NOMO-1 treated with dmso at 0.1 percent for 144 hours (cell line): Measurements from ENCODE around the gene CLSTN1.

Source experiments
- DNase-seq: peaks from one replicate; lab custom pipeline; 2025; ENCODE audit not compliant: unreplicated experiment; lab: John Stamatoyannopoulos, UW

Gene CLSTN1

DNA sequence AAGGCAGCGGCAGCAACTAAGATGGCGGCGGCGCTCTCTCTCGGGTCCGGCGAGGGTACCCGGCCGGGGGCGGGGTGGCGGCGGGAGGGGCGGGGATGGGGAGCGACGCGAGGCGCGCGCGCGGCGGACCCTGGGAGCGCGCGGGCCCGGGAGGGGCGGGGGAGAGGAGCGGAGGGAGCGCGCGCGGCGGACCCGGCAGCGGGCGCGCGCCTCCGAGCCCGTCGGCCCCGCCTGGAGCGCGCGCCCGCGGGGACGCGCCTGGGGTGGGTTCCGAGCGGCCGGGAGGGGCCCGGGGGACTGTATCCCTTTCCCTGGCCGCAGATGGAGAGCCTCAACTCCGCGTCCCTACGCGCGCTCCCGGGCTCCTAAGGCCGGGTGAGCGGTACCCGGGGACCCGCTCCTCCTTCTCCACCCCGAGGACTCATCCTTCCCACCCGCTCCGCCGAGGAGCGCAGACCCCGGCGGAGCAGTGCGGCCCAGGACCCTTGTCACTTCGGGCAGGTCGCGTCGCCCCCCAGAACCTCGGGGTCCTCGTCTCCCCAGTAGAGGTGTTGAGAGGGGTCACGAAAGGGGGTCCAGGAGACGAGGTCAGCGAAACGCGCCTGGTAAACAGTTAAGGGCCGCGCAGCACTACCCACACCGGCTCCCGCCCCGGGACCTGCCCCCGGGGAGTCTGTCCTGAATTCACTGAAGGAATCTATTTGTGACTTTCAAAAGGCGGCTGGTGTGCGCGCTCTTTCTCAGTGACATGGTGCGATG is at the start of gene CLSTN1:
CLSTN1 (minus strand) TSS at position 23 of the 759 bp plus-strand sequence. CDS start 232 bp downstream, outside the sequence.
- peak; percentile 71 for DNase-seq

DNA sequence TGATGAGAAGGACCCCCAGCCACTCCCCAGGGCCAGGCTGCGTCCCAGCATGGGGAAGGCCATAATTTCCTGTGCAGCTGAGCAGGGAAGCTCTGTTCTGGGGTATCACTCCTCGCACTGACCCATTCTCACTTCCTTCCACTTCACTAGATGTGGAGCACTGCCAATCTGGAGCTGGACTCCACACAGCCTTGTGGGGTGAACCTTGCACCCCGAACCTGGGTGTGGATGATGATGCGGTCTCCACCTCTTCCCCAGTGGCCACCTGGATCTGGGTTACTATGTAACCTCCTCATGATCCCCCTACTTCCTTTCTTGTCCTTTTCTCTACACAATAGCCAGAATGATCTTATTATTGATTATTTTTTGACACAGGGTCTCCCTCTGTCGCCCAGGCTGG is 49.6 kb upstream of the CLSTN1 start:
- DNase-seq: no peak

DNA sequence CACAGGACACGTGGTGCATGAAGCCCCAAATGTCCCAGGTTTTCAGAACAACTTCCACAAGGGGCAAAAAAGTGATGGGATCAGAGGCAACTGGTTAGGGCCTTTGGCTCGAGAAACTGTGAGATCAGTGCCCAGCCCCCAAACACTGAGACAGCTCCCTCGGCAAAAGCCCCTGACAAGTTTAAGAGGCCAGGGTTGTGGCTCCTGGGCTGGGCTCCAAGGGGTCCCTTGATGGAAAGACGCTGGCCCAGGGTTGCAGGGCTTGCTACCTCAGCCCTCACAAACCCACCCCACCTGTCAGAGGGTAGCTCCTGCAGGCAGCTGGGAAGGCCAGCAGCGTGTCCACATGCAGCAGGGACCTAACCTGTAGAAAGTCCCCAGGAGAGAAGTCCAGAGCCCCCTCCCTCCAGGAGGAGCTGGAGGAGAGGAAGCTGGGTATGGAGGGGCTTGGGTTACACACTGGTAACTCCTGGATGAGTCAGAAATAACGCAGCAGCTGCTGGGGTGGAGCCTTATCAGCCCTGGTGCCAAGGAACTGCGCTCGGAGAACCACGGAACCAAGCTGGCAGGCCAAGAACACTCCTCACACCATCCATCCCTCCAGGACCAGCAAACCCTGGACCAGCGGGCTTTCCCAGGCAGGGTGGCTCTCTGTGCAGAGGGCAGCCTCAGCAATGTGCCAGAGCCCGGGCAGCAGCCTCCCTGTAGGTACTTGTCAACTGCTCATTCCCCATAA is 48.8 kb upstream of the CLSTN1 start:
- no peak for DNase-seq

DNA sequence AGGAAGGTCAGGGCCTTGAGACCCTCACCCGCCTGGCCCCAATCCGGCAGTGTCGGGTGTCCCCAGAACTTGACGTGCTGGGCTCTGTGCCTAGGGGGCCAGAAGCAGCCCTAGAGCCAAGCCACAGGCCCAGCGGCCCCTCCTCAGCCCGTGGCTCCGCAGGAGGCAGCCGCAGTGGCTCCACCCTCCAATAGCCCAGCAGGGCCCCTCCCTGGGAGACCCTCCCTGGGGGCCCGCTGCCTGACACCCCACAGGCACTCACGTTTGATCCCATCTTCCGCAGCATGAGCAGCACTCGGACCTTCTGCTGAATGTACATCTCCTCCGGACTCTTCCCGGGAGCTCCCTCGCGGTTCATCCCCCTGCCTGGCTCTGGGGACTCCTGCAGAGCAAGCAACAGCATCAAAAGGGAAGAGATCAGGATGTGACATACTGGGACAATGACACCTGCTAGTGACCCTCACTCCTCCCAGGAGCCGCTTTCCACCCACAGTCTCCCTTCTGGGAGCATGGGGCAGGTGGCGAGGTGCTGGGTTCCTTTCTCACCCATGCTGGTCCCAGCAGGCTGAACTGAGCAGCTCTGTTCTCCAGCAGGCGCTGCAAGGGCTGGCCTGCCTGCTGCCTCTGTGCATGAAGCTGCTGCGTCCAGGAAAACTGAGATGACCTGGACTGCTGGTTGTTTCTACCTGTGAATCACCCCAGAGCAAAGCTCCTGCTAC is 48.1 kb upstream of the CLSTN1 start:
- no peak for DNase-seq

DNA sequence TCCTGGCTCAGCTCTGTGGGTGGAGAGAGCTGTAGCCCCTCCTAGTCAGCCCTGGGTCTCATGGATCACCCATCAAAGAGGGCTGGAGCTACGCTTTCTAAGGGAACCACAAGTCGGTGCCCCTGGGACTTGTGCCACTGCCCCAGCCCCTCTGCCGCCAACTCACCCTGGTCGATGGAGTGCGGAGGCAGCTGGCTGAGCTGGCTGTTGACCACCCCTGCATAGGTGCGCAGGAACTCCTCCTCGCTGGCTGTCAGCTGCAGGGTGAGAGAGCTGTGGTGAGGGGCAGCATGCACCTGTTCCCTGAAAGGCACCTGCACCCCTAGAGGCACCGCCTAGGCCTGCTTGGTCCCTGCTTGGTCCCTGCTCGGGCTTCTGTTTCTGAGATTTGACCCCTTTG is 47.3 kb upstream of the CLSTN1 start:
- DNase-seq: no peak

DNA sequence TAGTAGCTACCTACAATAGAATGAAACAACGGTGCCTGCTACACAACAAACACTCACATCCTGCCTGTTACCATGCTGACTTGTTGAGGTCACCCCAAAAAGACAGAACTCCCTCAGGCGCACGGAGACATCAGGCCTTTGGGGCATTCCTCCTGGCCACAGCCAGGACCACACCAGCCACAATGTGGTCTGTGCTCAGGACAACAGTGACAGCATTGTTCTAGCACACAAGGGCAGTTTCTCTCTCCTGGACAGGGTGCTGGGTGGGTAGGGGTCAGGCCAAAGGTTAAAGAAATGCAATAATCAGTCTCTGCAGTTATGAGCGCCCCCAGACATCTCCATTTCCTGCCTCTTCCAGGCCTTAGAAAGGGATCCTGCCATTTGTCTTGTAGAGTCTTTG is 46.8 kb upstream of the CLSTN1 start:
- DNase-seq: no peak

DNA sequence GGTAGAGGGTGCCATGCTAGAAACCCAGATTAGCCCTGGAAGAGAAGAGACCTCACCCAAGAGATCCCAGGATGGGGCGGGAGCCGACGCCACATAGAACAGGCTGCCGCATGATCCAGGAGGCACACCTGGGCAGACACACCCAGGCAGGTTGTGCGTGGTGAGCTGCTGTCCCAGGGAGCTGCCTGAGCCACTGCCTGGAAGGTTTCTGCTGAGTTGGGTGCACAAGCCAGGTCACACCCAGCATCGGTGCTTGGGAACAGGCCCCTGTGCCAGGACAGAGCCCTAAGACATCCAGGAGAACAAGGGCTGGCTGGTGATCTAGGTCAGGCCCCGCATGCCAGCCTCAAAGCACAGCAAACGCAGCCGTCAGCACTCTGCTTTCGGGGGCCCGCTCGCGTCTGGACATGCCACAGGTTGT is 46.1 kb upstream of the CLSTN1 start:
- no peak for DNase-seq

DNA sequence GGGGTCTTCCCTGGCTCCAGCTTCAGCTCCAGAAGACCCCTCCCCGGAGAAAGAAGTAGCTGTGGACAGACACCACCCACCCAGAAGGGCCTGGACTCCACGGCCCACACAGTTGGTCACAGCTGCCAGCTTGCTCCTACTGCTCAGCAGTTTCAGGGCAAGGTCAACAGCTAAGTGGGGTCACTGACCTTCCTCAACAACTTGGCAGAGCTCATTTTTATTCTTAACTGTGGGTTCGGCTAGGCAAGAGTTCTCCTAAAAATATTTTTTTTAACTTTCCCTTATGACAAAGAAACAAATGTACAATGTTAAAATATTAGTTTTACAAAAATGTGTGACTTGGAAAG is 44.5 kb upstream of the CLSTN1 start:
- no peak for DNase-seq

DNA sequence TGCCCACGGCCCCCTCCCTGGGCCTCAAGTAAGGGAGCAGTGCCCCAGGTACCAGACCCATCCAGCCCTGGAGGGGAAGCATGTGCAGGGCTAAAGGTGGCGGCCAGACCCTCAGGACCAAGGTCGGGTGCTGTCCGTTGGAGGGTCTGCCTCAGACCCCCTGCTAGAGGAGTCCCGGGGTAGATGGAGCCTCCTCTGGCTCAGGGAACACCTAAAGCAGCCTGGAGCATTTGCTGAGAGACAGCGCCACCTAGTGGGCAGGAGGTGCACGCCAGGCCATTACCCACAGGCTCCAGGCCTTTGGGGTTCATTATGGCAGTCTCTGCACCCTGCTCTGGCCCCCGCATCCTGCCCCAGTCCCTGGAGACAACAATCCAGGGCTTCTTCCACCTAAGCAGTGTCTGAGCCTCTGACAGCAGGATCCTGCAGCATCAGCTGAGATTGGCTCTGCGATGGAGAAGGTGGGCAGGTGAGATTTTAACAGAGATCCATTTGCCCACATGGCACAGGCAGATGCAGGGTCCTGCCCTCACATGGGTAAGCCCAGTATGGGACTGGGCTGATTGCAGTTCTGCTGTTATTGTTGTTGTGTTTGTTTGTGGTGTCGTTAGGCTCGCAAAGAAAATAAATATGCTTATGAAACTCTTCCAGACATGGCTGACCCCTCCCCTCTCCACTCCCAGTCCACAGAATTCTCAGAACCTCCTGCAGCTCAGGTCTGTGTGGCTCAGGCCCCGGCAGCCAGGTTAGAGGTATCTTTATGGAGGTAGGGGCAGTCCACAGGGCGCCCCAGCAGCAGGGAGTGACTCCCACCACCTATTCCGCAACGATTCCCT is 43.9 kb upstream of the CLSTN1 start:
- DNase-seq: peak; percentile 40

DNA sequence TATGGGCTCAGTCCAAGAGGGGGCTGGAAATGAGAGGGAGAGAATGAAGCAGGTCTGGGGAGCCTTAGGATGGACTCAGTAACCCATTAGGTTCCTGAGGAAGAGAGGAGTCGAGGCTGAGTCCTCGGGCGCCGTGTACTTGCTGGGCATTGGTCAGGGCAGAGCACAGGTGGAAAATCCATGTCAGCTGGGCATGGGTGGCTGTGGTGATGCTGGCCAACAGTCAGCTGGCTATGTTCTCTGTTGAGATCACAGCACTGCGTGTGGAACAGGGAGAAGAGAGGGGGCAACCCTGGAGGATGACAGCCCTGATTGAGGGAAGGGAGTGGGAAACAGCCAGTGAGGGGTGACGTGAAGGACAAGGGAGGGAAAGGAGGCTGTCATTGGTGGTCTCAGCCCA is 43.1 kb upstream of the CLSTN1 start:
- DNase-seq: no peak

DNA sequence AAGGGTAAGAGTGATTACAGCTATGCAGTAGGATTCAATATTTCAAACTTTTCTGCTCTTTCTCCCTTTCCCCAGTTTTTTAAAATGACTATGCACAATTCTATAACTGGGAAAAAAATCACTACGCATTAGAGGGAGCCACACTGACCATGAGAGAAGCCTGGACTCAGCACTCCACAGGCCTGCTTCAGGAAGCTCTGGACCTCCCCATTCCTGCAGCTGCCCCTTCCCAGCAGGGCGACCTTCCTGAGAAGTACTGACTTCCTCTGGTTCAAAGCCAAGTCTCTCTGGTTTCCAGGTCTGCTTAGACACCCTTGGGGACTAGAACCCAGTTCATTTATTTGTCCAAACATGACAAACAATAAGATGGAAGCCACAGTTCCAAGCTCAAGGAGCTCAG is 42.0 kb upstream of the CLSTN1 start:
- no peak for DNase-seq

DNA sequence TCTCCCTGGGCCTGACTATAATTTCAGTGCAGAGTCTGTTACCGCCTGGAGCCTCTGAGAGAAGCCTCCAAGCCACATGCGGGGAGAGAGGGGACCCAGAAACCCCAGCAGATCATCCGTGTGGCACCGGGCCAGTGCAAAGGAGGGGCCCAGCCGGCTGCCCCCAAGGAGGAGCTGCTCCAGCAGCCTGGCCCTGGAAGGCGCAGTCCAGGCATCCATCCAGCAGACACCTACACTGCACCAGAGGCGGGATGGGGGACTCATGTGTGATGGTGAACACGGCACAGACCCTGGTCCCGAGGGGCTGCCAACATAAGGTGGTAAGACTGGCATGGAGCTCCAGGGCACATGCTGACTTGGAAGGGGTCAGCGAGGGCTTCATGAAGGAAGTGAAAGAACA is 39.6 kb upstream of the CLSTN1 start:
- DNase-seq: no peak

DNA sequence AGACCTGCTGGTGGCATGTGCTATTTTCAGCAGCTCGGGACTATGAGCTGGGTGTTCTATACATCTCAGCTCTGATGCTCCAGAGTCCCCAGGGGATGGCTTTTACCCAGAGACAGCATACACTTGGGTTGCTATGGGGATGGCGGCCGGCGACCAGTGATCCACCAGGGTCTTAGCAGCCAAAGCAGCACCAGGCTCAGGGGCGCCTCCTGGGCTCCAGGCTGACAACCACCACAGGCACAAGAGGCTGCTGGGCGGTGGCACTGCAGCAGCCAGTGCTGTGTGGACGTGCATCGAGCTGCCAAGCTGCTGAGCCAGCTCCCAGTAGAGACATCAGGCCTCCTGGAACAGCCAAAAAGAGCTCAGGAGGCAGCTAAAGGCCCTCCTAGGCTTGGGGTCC is 37.6 kb upstream of the CLSTN1 start:
- no peak for DNase-seq

DNA sequence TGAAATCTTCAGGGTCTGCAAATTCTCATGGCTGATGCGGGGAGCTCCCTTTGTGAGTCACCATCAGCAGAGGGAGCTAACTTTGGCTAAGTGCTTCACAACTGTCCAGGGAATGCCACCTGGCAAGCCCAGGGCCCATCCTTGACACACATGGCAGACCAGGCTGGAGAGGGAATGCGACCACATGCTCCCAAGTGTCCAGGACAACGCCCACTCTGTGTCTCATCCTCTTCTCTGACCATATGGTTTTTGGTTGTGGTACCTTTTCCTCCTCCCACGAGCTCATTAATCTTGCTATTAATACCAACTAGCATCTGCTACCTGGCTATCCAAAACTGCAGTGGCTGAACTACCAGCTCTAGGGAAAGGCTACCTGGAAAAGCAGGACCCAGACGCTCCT is 37.1 kb upstream of the CLSTN1 start:
- no peak for DNase-seq

DNA sequence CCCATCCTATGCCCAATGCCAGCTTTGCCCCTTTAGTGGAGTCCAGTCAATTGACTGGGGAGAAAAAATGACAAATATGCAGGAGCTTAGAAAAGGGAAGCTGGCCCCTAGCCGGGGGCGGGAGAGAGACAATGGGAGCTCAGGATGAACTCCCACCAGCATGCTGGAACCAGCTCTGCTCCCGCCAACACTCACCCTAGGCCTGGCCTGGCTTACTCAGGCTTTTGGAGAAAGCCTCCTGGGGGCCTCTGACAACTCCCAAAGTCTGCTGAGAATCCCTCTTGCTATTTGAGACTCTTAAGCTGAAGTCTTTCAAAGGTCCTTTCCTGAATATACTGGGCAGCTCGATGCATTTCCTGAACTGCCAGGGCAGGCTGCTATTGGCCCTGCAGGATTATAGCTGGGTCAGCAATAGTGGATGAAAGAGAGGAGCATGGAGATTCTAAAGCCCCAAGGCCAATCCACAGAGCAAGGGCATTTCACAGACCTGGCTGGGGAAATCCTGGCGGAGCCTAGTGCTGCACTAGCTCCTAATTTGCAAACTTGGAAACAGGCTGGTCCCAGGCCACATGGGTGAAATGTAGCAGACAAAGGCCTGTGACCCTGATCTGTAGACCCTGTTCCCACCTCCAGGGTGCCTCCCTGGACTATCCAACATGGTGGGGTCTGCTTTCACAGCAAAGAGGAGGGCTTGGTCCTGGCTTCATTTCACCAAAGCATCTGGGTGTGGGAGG is 35.7 kb upstream of the CLSTN1 start:
- DNase-seq: no peak

DNA sequence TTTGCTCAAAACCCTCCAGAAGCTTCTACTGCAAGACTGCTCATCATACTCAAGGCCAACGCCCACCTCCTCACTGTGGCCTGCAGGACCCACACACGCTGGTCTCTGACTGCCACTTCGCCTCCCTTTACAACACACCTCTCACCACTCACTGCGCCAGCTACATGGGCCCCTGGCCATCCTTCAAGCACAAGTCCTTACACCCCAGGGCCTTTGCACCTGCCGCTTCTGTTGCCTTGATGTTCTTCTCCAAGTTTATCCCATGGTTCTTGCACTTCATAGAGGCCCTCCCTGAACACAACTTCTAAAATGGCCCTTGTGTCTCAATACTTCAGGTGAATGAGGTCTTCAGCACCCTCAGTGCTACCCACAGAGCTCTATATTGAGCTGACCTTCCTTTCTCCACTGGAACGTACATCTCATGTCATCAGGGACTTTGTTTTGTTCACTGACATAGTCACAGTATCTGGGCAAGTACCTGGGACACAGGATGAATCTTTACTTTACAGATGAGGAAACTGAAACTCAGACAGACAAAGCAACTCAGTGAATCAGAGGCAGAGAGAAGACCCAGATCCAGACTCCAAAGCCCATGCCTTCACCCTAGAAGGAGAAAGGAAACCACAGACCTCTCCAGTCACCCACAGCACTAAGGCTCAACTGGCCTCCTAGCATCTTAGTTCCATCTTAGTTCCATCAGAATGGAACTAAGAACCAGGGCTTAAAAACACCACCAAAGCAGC is 34.7 kb upstream of the CLSTN1 start:
- DNase-seq: no peak

DNA sequence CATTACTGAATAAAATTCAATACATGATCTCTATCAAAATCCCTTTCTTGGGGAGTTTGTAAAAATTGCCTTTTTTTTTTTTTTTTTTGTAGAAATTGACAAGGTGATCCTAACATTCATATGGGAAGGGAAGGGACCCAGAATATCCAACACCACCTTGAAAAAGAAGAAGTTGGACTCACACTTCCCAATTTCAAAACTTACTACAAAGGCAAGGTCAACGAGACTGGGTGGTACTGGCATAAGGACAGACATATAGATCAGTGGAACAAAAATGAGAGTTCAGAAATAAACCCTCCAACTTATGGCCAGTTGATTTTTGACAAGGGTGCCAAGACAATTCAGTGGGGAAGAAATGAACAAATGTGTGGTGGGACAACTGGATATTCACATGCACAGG is 31.4 kb upstream of the CLSTN1 start:
- DNase-seq: no peak

DNA sequence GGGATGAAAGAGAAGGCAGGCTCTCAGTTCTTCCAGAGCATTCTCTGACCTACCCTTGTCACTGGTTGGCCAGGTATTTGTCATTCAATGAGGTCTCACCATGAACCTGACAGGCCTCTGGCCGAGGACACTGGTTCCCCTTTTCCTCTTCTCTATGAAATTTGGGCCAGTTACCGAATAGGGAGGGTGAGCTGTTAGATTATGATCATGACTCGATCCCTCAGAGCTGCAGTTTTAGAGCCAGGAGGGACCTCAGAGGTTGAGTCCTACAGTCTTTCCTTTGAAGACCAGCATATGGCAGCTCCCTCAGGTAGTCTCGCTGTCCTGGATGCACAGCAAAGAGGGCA is 29.5 kb upstream of the CLSTN1 start:
- DNase-seq: no peak

DNA sequence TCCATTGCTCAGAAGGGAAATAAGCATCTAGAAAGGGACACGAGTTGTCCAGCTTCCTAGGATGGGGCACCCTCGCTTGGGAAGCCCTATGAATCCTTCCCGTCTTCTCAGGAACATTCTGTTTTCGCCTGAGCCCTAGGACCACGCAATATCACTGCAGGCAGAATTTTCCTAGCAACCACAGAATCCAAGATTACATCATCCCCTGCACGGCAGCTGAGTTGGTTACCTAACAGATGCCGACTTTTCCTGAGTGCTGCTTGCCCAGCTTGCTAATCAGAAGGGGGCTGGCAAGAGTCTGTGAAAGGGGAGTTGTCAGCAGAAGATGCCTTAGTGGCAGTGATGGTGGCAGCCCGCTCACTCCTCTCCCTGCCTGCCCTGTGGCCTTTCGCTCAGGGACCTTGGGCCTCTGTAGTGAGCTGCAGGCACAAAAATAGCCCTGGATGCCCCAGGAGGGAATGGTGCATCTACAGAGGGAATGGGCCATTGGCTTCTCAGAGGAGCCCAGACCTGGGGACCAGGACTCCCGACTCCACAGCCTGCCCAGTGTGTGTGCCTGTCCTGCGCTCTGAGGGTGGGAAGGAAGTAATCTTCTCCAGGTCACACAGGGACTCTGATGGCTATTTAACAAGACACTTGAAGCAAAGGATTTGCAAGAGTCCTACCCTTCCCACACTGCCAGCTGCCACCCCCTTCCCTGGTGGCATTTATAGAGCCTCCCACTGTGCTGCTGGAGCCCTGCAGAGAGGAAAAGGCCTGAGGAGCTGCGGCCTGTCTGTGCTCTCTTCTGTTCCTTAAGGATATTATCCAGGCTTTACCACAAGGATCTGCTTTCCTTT is 28.9 kb upstream of the CLSTN1 start:
- DNase-seq: no peak
